NCI-H187 treated with DMSO at 0.1 percent for 48 hours (cell line): ENCODE measurements around the gene ZDHHC6.
A peak's percentile ranks its signal among the peaks of the same experiment; 100 is the strongest.
"Not testable (repeated sequence)": the region's sequence is repeated elsewhere in the genome, so short reads cannot be mapped to it uniquely, and the experiment has no call there.

Experiments used
- DNase-seq: peaks from one replicate; lab custom pipeline; 2025; lab: John Stamatoyannopoulos, UW

The ZDHHC6 gene

DNA sequence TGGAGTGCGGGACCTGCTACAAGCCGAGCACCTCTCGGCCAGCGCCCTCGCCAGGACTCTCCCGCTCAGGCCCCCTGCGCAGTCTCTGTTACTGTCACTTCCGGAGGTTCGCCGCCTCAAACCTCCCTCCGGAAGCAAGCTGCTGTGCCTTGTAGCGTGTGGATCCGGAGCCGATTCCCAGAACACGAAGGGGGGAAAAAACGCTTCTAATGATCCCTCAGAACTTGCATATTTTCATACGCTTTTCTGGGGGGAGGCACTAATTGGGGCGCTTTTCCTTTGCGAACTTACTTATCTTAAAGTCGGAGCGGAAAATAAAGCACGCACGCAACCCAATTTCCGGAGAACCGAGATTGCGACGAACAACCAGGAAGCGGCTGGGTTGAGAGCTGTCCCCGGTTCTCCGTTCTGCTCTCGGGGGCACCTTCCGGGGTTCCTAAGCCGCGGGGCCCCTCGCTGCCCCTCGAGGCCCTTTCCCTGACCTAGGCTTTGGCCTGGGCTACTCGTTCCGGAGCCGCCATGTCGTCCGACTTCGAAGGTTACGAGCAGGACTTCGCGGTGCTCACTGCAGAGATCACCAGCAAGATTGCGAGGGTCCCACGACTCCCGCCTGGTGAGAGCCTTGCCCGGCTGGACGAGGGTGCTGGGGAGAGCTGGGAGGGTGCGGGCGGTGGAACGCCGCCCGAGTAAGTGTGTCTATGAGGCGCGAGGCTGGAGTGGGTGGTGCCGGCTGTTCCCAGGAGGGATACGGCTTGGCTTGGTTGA lies at the start of gene ZDHHC6, which contains the start of gene VTI1A:
TSS of gene ZDHHC6 (minus strand) at position 60 of the 765 bp plus-strand sequence. CDS start 1,478 bp downstream, outside the sequence.
TSS of gene VTI1A (plus strand) at position 361 of the 765 bp plus-strand sequence. CDS start at position 520, 159 bp downstream.
- peak; percentile 0 for DNase-seq

GRCh38 chr10:112492736-112493135 lies 46.0 kb upstream of the ZDHHC6 start:
- no peak for DNase-seq

DNA sequence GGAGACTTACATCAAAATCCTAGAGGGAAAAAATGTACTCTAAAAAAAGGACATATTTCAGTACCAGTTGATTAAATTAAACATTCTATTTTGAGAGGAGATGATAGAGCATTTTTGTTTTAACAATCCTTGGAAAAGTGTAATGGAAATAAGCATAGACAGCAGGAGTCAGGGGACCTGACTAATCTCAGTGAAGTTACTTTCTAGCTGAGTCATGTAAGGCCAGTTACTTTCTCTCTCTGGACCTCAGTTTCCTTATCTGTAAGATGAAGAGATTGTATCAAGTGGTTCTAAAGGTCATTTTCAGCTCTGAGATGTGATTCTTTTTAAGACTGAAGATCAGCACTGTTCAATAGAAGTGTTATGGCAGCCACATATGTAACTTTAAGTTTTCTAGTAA lies 44.4 kb upstream of the ZDHHC6 start:
- no peak for DNase-seq

DNA sequence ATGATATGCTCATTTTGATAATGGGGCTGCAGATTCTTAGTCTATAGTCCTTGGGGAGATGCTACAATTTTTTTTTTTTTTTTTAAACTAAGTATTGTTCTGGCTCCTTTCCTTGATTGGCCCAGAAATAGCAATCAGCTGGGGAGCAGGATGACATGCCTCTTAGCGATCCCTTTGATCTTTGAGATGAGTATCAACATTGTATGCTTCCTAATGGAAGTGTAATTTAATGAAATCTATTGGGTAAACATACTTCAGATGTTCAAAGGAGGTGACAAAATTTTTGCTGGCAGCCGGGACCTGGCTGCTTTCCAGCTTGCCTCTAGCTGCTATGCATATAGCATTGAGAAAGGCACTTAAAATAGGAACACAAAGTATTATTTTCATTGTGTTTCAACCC lies 43.8 kb upstream of the ZDHHC6 start:
- DNase-seq: no peak

- DNase-seq: no peak
Measured at GRCh38 chr10:112487964-112488363, 41.2 kb upstream of the ZDHHC6 start.

DNA sequence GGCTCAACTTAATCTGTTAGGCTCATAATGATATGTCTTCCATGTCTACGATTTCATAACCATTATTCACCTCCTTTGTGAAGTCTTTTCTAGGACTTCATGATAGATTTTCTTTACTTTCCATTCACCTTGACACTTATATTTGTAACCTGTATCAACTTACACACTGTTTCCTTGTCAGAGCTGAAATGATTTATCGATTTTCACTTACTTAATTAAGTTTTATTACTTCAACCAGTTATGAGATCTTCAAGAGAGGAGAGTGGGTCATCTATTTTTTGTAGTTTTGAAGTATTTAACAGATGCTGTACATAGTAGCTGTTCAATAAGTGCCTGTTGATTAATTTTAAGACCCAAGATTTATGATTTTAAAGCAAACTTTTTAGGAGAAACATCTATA lies 37.7 kb upstream of the ZDHHC6 start:
- DNase-seq: no peak

DNA sequence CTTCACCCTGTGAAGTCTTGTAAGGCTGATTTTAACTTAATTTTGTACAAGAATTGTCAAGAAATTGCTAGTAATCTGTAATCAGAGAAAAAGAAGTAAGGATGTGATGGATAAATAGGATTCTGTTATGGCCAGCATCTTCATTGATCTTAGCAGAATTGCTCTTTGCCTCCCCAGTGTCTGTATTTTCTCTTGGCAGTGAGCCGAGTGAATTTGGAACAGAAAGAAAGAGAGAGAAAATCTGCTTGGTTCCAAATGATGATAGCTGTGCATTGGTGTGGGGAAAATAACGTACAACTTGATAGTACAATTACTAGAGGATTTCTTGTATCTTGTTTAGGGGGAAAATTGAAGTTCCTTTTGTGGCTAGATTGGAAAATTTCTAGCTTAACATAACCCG lies 34.9 kb upstream of the ZDHHC6 start:
- DNase-seq: no peak

- no peak for DNase-seq
Measured at GRCh38 chr10:112475575-112476218, 29.0 kb upstream of the ZDHHC6 start.

- DNase-seq: no peak
Measured at GRCh38 chr10:112471878-112472487, 25.3 kb upstream of the ZDHHC6 start.

DNA sequence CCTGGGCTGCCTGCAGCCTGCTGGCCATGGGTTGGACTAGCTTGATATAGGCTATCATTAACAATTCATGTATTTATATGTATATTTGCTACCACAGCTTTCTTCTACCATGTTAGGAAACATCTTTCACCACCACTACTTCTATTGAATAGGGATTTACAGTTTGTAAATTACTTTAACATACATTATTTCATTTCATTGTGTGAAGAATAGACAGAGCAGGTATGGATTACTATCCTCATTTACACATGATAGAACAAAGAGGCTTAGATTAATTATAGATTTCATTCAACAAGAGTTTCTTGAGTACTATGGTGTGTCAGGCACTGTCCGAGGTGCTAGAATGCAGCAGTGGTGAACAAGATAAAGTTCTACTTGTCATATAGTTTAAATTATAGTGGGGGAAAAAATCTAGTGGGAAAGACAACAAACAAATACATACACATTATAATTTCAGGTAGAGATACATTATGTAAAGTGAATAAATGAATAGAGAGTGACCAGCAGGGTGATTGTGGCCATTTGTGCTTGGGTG lies 20.9 kb upstream of the ZDHHC6 start:
- DNase-seq: no peak

GRCh38 chr10:112466802-112467201 lies 20.1 kb upstream of the ZDHHC6 start:
- no peak for DNase-seq

DNA sequence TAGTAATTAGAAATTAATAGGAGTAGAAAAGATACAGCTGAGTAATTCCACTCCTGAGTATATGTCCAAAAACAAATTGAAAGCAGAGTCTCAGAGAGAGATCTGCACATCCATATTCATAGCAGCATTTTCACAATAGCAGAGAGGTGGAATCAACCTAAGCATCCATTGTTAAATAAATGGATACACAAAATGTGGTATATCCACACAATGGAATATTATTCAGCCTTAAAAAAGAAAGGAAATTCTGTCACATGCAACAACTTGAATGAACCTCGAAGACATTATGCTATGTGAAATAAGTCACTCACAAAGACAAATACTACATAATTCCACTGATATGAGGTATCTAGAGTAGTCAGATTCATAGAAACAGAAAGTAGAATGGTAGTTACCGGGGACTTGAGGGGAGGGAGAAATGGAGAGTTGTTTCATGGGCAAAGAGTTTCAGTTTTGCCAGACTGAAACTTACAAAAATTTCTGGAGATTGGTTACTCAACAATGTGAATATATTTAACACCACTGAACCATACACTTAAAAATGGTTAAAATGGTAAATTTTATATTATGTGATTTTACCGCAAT lies 18.7 kb upstream of the ZDHHC6 start:
- DNase-seq: no peak

- DNase-seq: not testable (repeated sequence)
Measured at GRCh38 chr10:112464074-112464473, 17.4 kb upstream of the ZDHHC6 start.

DNA sequence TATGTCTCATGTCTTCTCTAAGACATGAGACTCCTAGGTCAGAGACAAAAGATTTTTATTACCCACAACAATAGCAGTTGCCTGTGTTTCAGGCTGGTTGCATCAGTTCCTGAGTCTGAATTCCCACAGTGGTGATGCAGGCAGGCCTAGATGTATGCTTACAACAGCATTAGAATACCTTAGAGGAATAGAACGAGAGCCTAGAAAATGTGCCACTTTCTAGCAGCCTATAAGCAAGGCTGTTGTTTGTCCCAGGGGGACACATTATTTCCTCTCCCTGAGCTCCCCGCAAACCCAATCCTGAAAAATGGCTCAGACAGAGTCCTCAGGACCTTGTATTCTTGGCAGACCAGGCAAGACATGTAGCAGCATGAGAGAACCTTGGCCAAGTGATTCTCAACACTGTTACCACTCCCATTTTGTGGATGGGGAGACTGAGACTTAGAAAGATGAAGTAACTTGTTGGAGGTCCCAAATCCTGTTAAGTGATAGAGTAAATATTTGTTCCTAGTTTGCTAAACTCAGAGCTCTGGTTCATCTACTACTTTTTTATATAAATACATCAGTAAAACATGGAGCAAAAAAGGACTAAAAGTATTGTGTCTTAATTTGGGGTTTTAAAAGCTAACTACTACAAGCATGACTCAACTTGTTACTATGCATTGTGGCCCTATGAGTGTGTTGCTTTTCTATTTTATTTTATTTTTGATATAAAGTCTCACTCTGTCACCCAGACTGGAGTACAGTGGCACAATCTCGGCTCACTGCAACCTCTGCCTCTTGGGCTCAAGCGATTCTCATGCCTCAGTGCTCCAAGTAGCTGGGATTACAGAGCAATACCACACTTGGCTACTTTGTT lies 14.5 kb upstream of the ZDHHC6 start:
- no peak for DNase-seq

DNA sequence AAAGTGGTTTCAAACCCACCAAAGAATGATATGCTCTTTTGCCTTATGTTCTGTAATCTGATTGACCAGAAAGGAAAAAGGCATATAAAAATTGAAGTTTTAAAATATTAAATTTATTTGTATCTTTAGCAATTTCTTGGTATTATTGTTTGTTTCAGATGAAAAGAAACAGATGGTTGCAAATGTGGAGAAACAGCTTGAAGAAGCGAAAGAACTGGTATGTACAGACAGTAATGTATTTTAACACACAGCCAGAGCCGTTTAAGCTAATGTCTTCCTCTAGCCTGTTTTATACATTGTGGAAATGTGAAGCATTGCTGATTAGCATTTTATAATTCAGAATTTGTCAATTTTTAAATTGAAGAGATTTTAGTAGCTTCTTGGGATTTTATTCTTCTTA lies 13.7 kb upstream of the ZDHHC6 start:
- DNase-seq: no peak

DNA sequence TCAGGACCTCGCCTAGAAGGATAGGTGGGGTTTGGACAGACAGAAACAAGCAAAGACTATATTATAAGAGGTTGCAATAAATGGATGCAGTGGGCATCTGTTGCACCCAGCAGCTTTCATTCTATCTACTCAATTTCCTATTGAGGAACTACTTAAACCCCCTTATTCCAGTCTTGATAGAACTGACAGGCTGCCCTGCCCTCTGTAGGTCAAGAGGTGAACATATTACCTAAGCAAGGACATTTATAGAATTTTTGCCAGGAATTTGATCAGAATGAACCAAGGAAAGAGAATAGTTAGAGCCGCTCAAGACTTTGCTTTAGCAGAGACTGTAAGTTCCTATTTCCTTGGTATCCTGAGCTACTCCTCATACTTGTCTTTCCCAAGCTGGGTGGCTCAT lies 9.8 kb upstream of the ZDHHC6 start:
- no peak for DNase-seq

GRCh38 chr10:112454910-112455779 lies 8.4 kb upstream of the ZDHHC6 start:
- no peak for DNase-seq

- DNase-seq: no peak
Measured at GRCh38 chr10:112448888-112449287, 2.2 kb upstream of the ZDHHC6 start.

DNA sequence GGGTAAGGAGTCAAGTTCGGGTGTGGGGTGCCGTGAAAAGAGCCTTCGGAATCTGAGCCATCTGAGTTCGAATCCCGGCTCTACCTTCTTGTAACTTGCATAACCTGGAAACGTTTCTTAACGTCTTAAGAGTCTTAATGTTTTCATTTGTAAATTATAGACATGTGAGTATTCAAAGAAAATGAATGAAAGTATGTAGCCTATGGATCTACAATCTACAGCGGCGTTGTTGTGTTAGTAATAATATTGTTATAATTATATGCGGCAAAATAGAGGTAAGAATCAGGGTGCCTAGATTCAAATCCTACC lies 860 bp upstream of the ZDHHC6 start:
- DNase-seq: no peak

GRCh38 chr10:112446055-112446854 lies 459 bp downstream of the ZDHHC6 start:
- no peak for DNase-seq
